HepG2 (cell line): ENCODE measurements around the gene SLC25A10. TPM values are rescaled to one million over a fixed set of nuclear protein-coding genes. Genes with fewer than 3 reads are reported as not detected.

Experiments
- ADNP ChIP-seq: sonication (generic); formaldehyde crosslinking; IDR thresholded peaks from 2 replicates; pipeline ENCODE4 v1.4.0; 2020; ENCODE audit warnings: missing genetic modification reagents
- GPN1 ChIP-seq: sonication (generic); formaldehyde crosslinking; IDR thresholded peaks from 2 replicates; pipeline ENCODE4 v1.5.1; 2020; ENCODE audit warnings: missing genetic modification reagents, borderline replicate concordance
- HMG20B ChIP-seq: conservative IDR thresholded peaks from 2 replicates; pipeline ENCODE4 v1.6.1; 2016; ENCODE audit warnings: missing genetic modification reagents, missing compliant biosample characterization
- HOXA3 ChIP-seq: sonication (generic); formaldehyde crosslinking; IDR thresholded peaks from 2 replicates; pipeline ENCODE4 v1.5.0; 2020; ENCODE audit warnings: missing genetic modification reagents
- HOXA9 ChIP-seq: sonication (generic); formaldehyde crosslinking; IDR thresholded peaks from 2 replicates; pipeline ENCODE4 v1.8.1; 2022; ENCODE audit warnings: missing genetic modification reagents, mild to moderate bottlenecking, moderate library complexity, borderline replicate concordance
- KLF6 ChIP-seq: IDR thresholded peaks from 2 replicates; pipeline ENCODE4 v1.8.0; 2016; ENCODE audit warnings: missing biosample characterization, missing genetic modification reagents
- MED13 ChIP-seq: sonication (generic); formaldehyde crosslinking; IDR thresholded peaks from 2 replicates; pipeline ENCODE4 v1.5.0; 2020; ENCODE audit warnings: missing genetic modification reagents
- NR0B2 ChIP-seq: sonication (generic); formaldehyde crosslinking; IDR thresholded peaks from 2 replicates; pipeline ENCODE4 v1.4.0; 2020; ENCODE audit warnings: mild to moderate bottlenecking, missing genetic modification reagents
- SNAPC4 ChIP-seq: sonication (generic); formaldehyde crosslinking; IDR thresholded peaks from 2 replicates; pipeline ENCODE4 v1.4.0; 2020; ENCODE audit warnings: mild to moderate bottlenecking, missing genetic modification reagents
- TSC22D2 ChIP-seq: sonication (generic); formaldehyde crosslinking; IDR thresholded peaks from 2 replicates; pipeline ENCODE4 v1.5.1; 2020; ENCODE audit warnings: missing genetic modification reagents, mild to moderate bottlenecking, borderline replicate concordance
- ZBTB4 ChIP-seq: sonication (generic); formaldehyde crosslinking; IDR thresholded peaks from 2 replicates; pipeline ENCODE4 v1.4.0; 2020; ENCODE audit warnings: missing genetic modification reagents, mild to moderate bottlenecking, borderline replicate concordance
- ZBTB8A ChIP-seq: sonication (generic); formaldehyde crosslinking; IDR thresholded peaks from 2 replicates; pipeline ENCODE4 v1.4.0; 2020; ENCODE audit warnings: mild to moderate bottlenecking, low read depth, missing genetic modification reagents, borderline replicate concordance
- ZFP82 ChIP-seq: sonication (generic); formaldehyde crosslinking; IDR thresholded peaks from 2 replicates; pipeline ENCODE4 v1.5.1; 2020; ENCODE audit warnings: mild to moderate bottlenecking, missing genetic modification reagents, borderline replicate concordance
- ZNF329 ChIP-seq: sonication (generic); formaldehyde crosslinking; IDR thresholded peaks from 2 replicates; pipeline ENCODE4 v1.9.0; 2021; ENCODE audit warnings: low read depth, mild to moderate bottlenecking, missing genetic modification reagents
- ZNF569 ChIP-seq: sonication (generic); formaldehyde crosslinking; IDR thresholded peaks from 2 replicates; pipeline ENCODE4 v1.5.0; 2020; ENCODE audit warnings: mild to moderate bottlenecking, missing genetic modification reagents, moderate library complexity, borderline replicate concordance
- ZNF639 ChIP-seq: conservative IDR thresholded peaks from 2 replicates; pipeline ENCODE4 v1.6.1; 2018; ENCODE audit warnings: missing genetic modification reagents
- ZNF691 ChIP-seq: sonication (generic); formaldehyde crosslinking; IDR thresholded peaks from 2 replicates; pipeline ENCODE4 v1.4.0; 2020; ENCODE audit warnings: missing genetic modification reagents, low read depth, mild to moderate bottlenecking, borderline replicate concordance
- polyA plus RNA-seq, 8 experiments: library from polyadenylated mRNA; depleted of rRNA in 3 of 8; stranded (reverse) in 7 of 8; unstranded in 1 of 8; fragments of >200 nt; fragmentation: Illumina TruSeq in 4 of 8; extraction: Trizol in 4 of 8; gene quantifications; 2 replicates each; pipeline versions ENCODE4 v1.2.1 to v1.2.3, GENCODE V29; 2011 to 2016; ENCODE audit warnings: low read depth in 4 of 8, missing spikeins in 1 of 8, mixed read lengths in 1 of 8; ENCODE audit not compliant: insufficient read depth in 1 of 8
- total RNA-seq, 5 experiments: library from RNA; depleted of rRNA; stranded (reverse); fragments of >200 nt; fragmentation: Illumina TruSeq; extraction: Trizol; gene quantifications; 2 replicates each; pipeline ENCODE4 v1.2.3, GENCODE V29; 2016; ENCODE audit warnings: low read depth in 1 of 5

Gene SLC25A10
- total and polyA plus RNA-seq, 2 of the 13 experiments (the other 11 are each of a cell fraction or from before 2014, with no cell fraction given) = 46.5 to 140 TPM

- TF ChIP-seq NR0B2 (CRISPR knock-in tag) = peak; percentile 74; the same call in 1 of the 2 replicates
- TF ChIP-seq SNAPC4 (CRISPR knock-in tag) = no peak
- TF ChIP-seq ZNF691 (CRISPR knock-in tag) = peak; percentile 37; the same call in 1 of the 2 replicates
- no peak for TF ChIP-seq ZNF329 (CRISPR knock-in tag)
- TF ChIP-seq ADNP (CRISPR knock-in tag) = 0 out of 2 replicates have a peak, but pooled peaks have one; percentile 53
- TF ChIP-seq HOXA3 (CRISPR knock-in tag) = no peak; the same call in 1 of the 2 replicates
- TF ChIP-seq ZNF639 (CRISPR knock-in tag) = no peak
- TF ChIP-seq ZNF569 = no peak
- TF ChIP-seq HOXA9 (CRISPR knock-in tag) = no peak
- 0 out of 2 replicates have a peak, but pooled peaks have one; percentile 33 for TF ChIP-seq TSC22D2 (CRISPR knock-in tag)
- TF ChIP-seq ZBTB4 (CRISPR knock-in tag) = 0 out of 2 replicates have a peak, but pooled peaks have one; percentile 54
- no peak for TF ChIP-seq ZBTB8A (CRISPR knock-in tag)
- no peak for TF ChIP-seq MED13 (CRISPR knock-in tag)
- TF ChIP-seq ZFP82 (CRISPR knock-in tag) = no peak; the same call in 1 of the 2 replicates
- TF ChIP-seq GPN1 (CRISPR knock-in tag) = no peak
- TF ChIP-seq KLF6 (CRISPR knock-in tag) = no peak
- TF ChIP-seq HMG20B (CRISPR knock-in tag) = no peak; the same call in 1 of the 2 replicates
These were observed 1.4 kb upstream of the SLC25A10 start (continued) for GRCh38 chr17:81710514-81711308.
